Activated B cell treated with CpG ODN at 0.5 μM for 24 hours (primary cell): ENCODE measurements around the gene BNIP5. TPM values are rescaled to one million over a fixed set of nuclear protein-coding genes. Genes with fewer than 3 reads are reported as not detected.
A peak's percentile ranks its signal among the peaks of the same experiment; 100 is the strongest.

Experiments
- ATAC-seq: fragments of 200-7000 bp; cut with Tn5 transposase; one replicate; pipeline ENCODE4 v1.10.0; 2021; ENCODE audit warnings: low read depth, mild to moderate bottlenecking, moderate library complexity
- CTCF ChIA-PET: fragments of 350-600 bp; sonication (Branson Sonifier 250); formaldehyde crosslinking; loops from one replicate; lab custom pipeline; 2021; ENCODE audit warnings: antibody characterized with exemption; lab: Charles Lee
- POLR2A ChIA-PET: fragments of 350-600 bp; sonication (Branson Sonifier 250); formaldehyde crosslinking; loops from one replicate; lab custom pipeline; 2021; ENCODE audit warnings: antibody characterized with exemption; lab: Charles Lee
- DNase-seq: peaks from one replicate; pipeline ENCODE4 v3.0.0; 2022
- H3K27ac Mint-ChIP-seq: one replicate; pipeline ENCODE4 v1.8.0; 2020; ENCODE audit warnings: mixed read lengths
- H3K27me3 Mint-ChIP-seq: one replicate; pipeline ENCODE4 v1.8.0; 2021; ENCODE audit warnings: mixed read lengths
- H3K36me3 Mint-ChIP-seq: one replicate; pipeline ENCODE4 v1.8.0; 2021; ENCODE audit warnings: low read depth, mixed read lengths
- H3K4me1 Mint-ChIP-seq: one replicate; pipeline ENCODE4 v1.8.0; 2021; ENCODE audit warnings: mixed read lengths
- H3K4me3 Mint-ChIP-seq: one replicate; pipeline ENCODE4 v1.8.0; 2020; ENCODE audit warnings: mild to moderate bottlenecking, mixed read lengths
- H3K9me3 Mint-ChIP-seq: one replicate; pipeline ENCODE4 v1.8.0; 2020; ENCODE audit warnings: mixed read lengths
- intact Hi-C: fragments of 100-400 bp; cut with micrococcal nuclease; formaldehyde crosslinking; loops from one replicate; pipeline ENCODE4 v1.15.1; 2024
- total RNA-seq: library from RNA; stranded (reverse); gene quantifications from 2 replicates; pipeline ENCODE4 v1.2.3, GENCODE V29; 2022
- TF ChIP-seq, protein P1 (sequence below): fragments of 200-600 bp; IDR thresholded peaks from one replicate; pipeline ENCODE4 v1.8.0; 2022; ENCODE audit warnings: antibody characterized with exemption, mild to moderate bottlenecking

BNIP5 gene, protein sequence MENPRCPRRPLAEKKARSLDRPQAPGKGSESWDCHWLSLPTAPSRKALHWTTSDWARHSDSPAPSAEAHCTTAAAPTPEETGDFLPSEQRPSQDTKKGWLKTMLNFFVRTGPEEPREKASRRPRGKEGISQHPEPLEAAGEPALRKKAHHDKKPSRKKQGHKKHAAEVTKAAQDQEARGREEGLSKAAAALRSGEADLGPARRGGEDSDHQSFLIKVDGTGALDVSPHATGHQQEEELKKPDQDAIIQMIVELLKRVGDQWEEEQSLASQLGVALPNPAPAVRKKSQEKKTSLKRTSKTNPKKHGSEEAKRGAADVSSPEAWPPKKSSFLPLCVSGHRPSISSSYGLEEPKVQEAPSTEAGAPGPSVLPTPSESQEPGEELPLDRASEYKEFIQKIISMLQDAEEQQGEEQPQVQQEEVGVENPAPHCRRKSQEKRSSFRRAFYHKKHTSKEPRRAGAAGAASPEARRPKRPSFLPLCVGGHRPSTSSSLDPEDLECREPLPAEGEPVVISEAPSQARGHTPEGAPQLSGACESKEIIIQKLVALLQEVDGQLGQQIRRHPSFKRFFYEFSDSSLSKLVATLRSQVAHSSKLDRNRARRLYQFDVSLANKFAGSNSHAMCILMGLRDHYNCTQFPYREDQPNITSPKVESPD
- total RNA-seq: 0.10 and 0.11 TPM in 2 replicates

DNA sequence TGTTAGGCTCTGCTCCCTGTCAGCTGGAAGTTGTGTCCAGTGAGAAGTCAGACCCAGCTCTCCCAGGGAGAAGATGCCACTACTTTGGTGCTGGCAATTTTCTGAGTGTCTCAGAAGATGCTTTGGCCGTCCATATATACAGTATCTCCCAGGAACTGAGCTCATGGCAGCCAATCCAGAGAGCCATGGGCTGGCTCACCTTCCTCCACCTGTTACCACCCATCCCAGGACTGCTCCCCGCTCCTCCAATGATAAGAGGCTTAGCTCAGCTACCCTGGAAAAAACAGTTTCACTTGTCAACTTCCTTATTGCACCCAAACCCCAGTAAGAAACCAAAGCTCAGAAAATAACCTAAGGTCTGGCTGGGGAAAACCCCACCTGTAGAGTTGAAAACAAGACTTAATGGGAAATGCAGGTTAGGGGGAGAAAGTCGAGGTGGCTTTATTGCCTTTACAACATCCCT lies at the start of gene BNIP5:
Gene BNIP5 (minus strand): TSS at position 110 of the 463 bp plus-strand sequence. CDS start 6,198 bp downstream, outside the sequence.
- Mint-ChIP-seq H3K4me1 (peaks cover 28% of the 10 kb centered on the region), H3K9me3 (no peaks in the 10 kb centered on the region), H3K4me3 (peak within 1 kb of the TSS; percentile 22), H3K27ac (peak within 1 kb of the TSS; percentile 62), H3K36me3 (no peaks in the 10 kb centered on the region), H3K27me3 (peaks cover 23% of the 10 kb centered on the region)
- DNase-seq (no peak), ATAC-seq (peak; percentile 49)
- CTCF ChIA-PET: interaction anchor here (1.1 to 1.9 kb wide), 3 partner anchors 11 to 34 kb away, joined by 3 to 5 read pairs (median 4); no protein-coding TSS in a partner anchor
- intact Hi-C loops: no loop called here
- TF ChIP-seq, protein P1, sequence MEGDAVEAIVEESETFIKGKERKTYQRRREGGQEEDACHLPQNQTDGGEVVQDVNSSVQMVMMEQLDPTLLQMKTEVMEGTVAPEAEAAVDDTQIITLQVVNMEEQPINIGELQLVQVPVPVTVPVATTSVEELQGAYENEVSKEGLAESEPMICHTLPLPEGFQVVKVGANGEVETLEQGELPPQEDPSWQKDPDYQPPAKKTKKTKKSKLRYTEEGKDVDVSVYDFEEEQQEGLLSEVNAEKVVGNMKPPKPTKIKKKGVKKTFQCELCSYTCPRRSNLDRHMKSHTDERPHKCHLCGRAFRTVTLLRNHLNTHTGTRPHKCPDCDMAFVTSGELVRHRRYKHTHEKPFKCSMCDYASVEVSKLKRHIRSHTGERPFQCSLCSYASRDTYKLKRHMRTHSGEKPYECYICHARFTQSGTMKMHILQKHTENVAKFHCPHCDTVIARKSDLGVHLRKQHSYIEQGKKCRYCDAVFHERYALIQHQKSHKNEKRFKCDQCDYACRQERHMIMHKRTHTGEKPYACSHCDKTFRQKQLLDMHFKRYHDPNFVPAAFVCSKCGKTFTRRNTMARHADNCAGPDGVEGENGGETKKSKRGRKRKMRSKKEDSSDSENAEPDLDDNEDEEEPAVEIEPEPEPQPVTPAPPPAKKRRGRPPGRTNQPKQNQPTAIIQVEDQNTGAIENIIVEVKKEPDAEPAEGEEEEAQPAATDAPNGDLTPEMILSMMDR: no peak
- POLR2A ChIA-PET: interaction anchor here (1.3 kb wide), 1 partner anchor 140 kb away, joined by 3 read pairs; the partner anchor contains the start of gene BRPF3

DNA sequence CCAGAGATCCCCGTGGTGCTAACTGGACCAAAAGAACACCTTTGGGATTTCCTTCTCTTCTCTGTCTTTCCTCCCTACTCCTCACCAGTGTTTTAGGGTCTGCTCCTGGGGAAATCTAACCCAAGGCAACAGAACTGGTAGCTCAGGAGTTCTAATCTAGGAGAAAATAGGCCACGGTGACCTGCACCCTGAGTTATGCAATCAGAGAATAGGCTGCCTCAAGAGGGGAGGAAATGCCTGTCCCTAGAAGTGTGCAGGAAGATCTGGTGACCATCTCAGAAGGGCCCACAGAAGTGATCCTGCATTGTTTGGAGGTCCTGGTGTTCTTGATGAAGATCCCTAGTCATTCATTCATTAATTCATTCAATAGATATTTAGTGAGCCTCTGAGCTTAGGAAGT lies 47.4 kb upstream of the BNIP5 start:
- no peaks in the 10 kb centered on the region for H3K36me3 Mint-ChIP-seq
- ChIA-PET CTCF (no interaction called here), POLR2A (no interaction called here)
- peaks cover 31% of the 10 kb centered on the region for H3K4me1 Mint-ChIP-seq
- H3K4me3 Mint-ChIP-seq: no peak overlapping the region
- peaks cover 27% of the 10 kb centered on the region for H3K27me3 Mint-ChIP-seq
- no peaks in the 10 kb centered on the region for H3K9me3 Mint-ChIP-seq
- no peak for ATAC-seq
- DNase-seq: no peak
- intact Hi-C loops: no loop called here
- TF ChIP-seq, protein P1: no peak
- no peak overlapping the region for H3K27ac Mint-ChIP-seq

- Mint-ChIP-seq H3K9me3 (no peaks in the 10 kb centered on the region), H3K27ac (no peak overlapping the region), H3K36me3 (no peaks in the 10 kb centered on the region), H3K27me3 (peaks cover 26% of the 10 kb centered on the region), H3K4me1 (peaks cover 31% of the 10 kb centered on the region), H3K4me3 (no peak overlapping the region)
- TF ChIP-seq, protein P1: no peak
- ChIA-PET CTCF (no interaction called here), POLR2A (no interaction called here)
- ATAC-seq: no peak
- intact Hi-C loops: no loop called here
- DNase-seq: no peak
These were observed 46.9 kb upstream of the BNIP5 start for GRCh38 chr6:36383606-36384005.

GRCh38 chr6:36382976-36383375 lies 46.3 kb upstream of the BNIP5 start:
- no peaks in the 10 kb centered on the region for H3K9me3 Mint-ChIP-seq
- ChIA-PET CTCF (no interaction called here), POLR2A (no interaction called here)
- DNase-seq: no peak
- ATAC-seq: no peak
- H3K27ac Mint-ChIP-seq: no peak overlapping the region
- TF ChIP-seq, protein P1: no peak
- H3K4me3 Mint-ChIP-seq: no peak overlapping the region
- peaks cover 30% of the 10 kb centered on the region for H3K4me1 Mint-ChIP-seq
- peaks cover 20% of the 10 kb centered on the region for H3K27me3 Mint-ChIP-seq
- H3K36me3 Mint-ChIP-seq: no peaks in the 10 kb centered on the region
- intact Hi-C loops: no loop called here
